HEK293 (cell line): ENCODE data around the gene FRYL.

Source experiments
- CTCF ChIA-PET: fragments of 350-600 bp; formaldehyde crosslinking; extraction: SDS; loops from one replicate; lab custom pipeline; 2021; ENCODE audit warnings: antibody characterized with exemption; lab: Yijun Ruan, JAX
- POLR2A ChIA-PET: fragments of 300-600 bp; formaldehyde crosslinking; extraction: SDS; loops from one replicate; lab custom pipeline; 2020; ENCODE audit warnings: antibody characterized with exemption, inconsistent platforms; lab: Yijun Ruan, JAX
- H3K27ac ChIP-seq: fragments of 200-500 bp; sonication (Bioruptor generic); 2 replicates; pipeline ENCODE4 v1.5.1; 2014; ENCODE audit warnings: low read depth, low read length, control low read depth, inconsistent platforms; ENCODE audit errors: extremely low read depth
- H3K36me3 ChIP-seq, 2 experiments: fragments of 200-500 bp in 1 of 2; sonication (Bioruptor generic) in 1 of 2; 1 replicate in 1 of 2; 2 replicates in 1 of 2; pipeline ENCODE4 v1.5.1; 2014 to 2017; ENCODE audit warnings: inconsistent platforms in 2 of 2, low read length in 2 of 2; ENCODE audit not compliant: control insufficient read depth in 2 of 2, insufficient read depth in 1 of 2
- H3K4me1 ChIP-seq: fragments of 200-500 bp; sonication (Bioruptor generic); 2 replicates; pipeline ENCODE4 v1.5.1; 2014; ENCODE audit warnings: mild to moderate bottlenecking, low read length, inconsistent platforms; ENCODE audit not compliant: control insufficient read depth, insufficient read depth
- H3K4me3 ChIP-seq: 2 replicates; pipeline ENCODE4 v1.5.1; 2011; ENCODE audit warnings: low read depth, mild to moderate bottlenecking, control low read depth, low read length, moderate library complexity
- H3K9me3 ChIP-seq: fragments of 200-500 bp; sonication (Bioruptor generic); 2 replicates; pipeline ENCODE4 v1.5.1; 2014; ENCODE audit warnings: low read depth, low read length, inconsistent platforms; ENCODE audit not compliant: control insufficient read depth, insufficient read depth
- ATF2 ChIP-seq: fragments of 450-650 bp; formaldehyde crosslinking; IDR thresholded peaks from 2 replicates; pipeline ENCODE4 v1.5.1; 2016; ENCODE audit warnings: missing biosample characterization, missing genetic modification characterization, low read depth
- ELK4 ChIP-seq: IDR thresholded peaks from 2 replicates; pipeline ENCODE4 v1.6.1; 2011; ENCODE audit warnings: mild to moderate bottlenecking, low read depth, low read length, borderline replicate concordance
- HOXA7 ChIP-seq: sonication (generic); formaldehyde crosslinking; IDR thresholded peaks from 2 replicates; pipeline ENCODE4 v1.8.1; 2022; ENCODE audit warnings: missing genetic modification reagents, borderline replicate concordance
- MEIS1 ChIP-seq: sonication (generic); formaldehyde crosslinking; IDR thresholded peaks from 2 replicates; pipeline ENCODE4 v1.8.1; 2022; ENCODE audit warnings: missing genetic modification reagents, mild to moderate bottlenecking, borderline replicate concordance
- OSR2 ChIP-seq: fragments of 450-650 bp; formaldehyde crosslinking; IDR thresholded peaks from 2 replicates; pipeline ENCODE4 v1.5.1; 2016; ENCODE audit warnings: missing biosample characterization, missing genetic modification characterization
- PBX3 ChIP-seq: sonication (generic); formaldehyde crosslinking; IDR thresholded peaks from 2 replicates; pipeline ENCODE4 v1.8.1; 2022; ENCODE audit warnings: mild to moderate bottlenecking, moderate library complexity, missing genetic modification reagents
- RBAK ChIP-seq: fragments of 450-650 bp; formaldehyde crosslinking; IDR thresholded peaks from 2 replicates; pipeline ENCODE4 v1.5.1; 2016; ENCODE audit warnings: missing biosample characterization, missing genetic modification characterization
- SCRT2 ChIP-seq: fragments of 450-650 bp; formaldehyde crosslinking; IDR thresholded peaks from 2 replicates; pipeline ENCODE4 v1.5.1; 2016; ENCODE audit warnings: missing biosample characterization, missing genetic modification characterization
- SP3 ChIP-seq: fragments of 450-650 bp; formaldehyde crosslinking; IDR thresholded peaks from 2 replicates; pipeline ENCODE4 v1.5.1; 2016; ENCODE audit warnings: missing biosample characterization, missing genetic modification characterization
- WT1 ChIP-seq: fragments of 450-650 bp; formaldehyde crosslinking; IDR thresholded peaks from 2 replicates; pipeline ENCODE4 v1.5.1; 2016; ENCODE audit warnings: missing biosample characterization, missing genetic modification characterization
- ZBTB8A ChIP-seq: fragments of 450-650 bp; formaldehyde crosslinking; IDR thresholded peaks from 2 replicates; pipeline ENCODE4 v1.5.1; 2016; ENCODE audit warnings: missing biosample characterization, missing genetic modification characterization
- ZNF112 ChIP-seq: fragments of 450-650 bp; formaldehyde crosslinking; IDR thresholded peaks from 2 replicates; pipeline ENCODE4 v1.5.0; 2017; ENCODE audit warnings: missing biosample characterization, missing genetic modification characterization
- ZNF114 ChIP-seq: fragments of 450-650 bp; formaldehyde crosslinking; IDR thresholded peaks from 2 replicates; pipeline ENCODE4 v1.5.0; 2017; ENCODE audit warnings: missing biosample characterization, missing genetic modification characterization
- ZNF132 ChIP-seq: fragments of 450-650 bp; formaldehyde crosslinking; IDR thresholded peaks from 2 replicates; pipeline ENCODE4 v1.5.1; 2017; ENCODE audit warnings: missing biosample characterization, missing genetic modification characterization, borderline replicate concordance
- ZNF211 ChIP-seq: fragments of 450-650 bp; formaldehyde crosslinking; IDR thresholded peaks from 2 replicates; pipeline ENCODE4 v1.5.1; 2016; ENCODE audit warnings: low read depth, missing biosample characterization, missing genetic modification characterization
- ZNF221 ChIP-seq: fragments of 450-650 bp; formaldehyde crosslinking; IDR thresholded peaks from 2 replicates; pipeline ENCODE4 v1.5.1; 2017; ENCODE audit warnings: missing biosample characterization, missing genetic modification characterization, borderline replicate concordance
- ZNF23 ChIP-seq: fragments of 450-650 bp; formaldehyde crosslinking; IDR thresholded peaks from 2 replicates; pipeline ENCODE4 v1.5.1; 2016; ENCODE audit warnings: missing biosample characterization, missing genetic modification characterization, borderline replicate concordance
- ZNF391 ChIP-seq: fragments of 450-650 bp; formaldehyde crosslinking; IDR thresholded peaks from 2 replicates; pipeline ENCODE4 v1.5.1; 2016; ENCODE audit warnings: low read depth, missing biosample characterization, missing genetic modification characterization, borderline replicate concordance
- ZNF48 ChIP-seq: fragments of 450-650 bp; formaldehyde crosslinking; IDR thresholded peaks from 2 replicates; pipeline ENCODE4 v1.5.1; 2016; ENCODE audit warnings: missing biosample characterization, missing genetic modification characterization
- ZNF664 ChIP-seq: fragments of 450-650 bp; formaldehyde crosslinking; IDR thresholded peaks from 2 replicates; pipeline ENCODE4 v1.5.1; 2016; ENCODE audit warnings: missing biosample characterization, missing genetic modification characterization
- ZNF704 ChIP-seq: fragments of 450-650 bp; formaldehyde crosslinking; IDR thresholded peaks from 2 replicates; pipeline ENCODE4 v1.5.1; 2016; ENCODE audit warnings: missing biosample characterization, missing genetic modification characterization
- ZNF747 ChIP-seq: fragments of 450-650 bp; formaldehyde crosslinking; IDR thresholded peaks from 2 replicates; pipeline ENCODE4 v1.5.1; 2016; ENCODE audit warnings: missing biosample characterization, missing genetic modification characterization
- ZNF776 ChIP-seq: fragments of 450-650 bp; formaldehyde crosslinking; IDR thresholded peaks from 2 replicates; pipeline ENCODE4 v1.5.0; 2017; ENCODE audit warnings: missing biosample characterization, missing genetic modification characterization, borderline replicate concordance
- ZNF837 ChIP-seq: fragments of 450-650 bp; formaldehyde crosslinking; IDR thresholded peaks from 2 replicates; pipeline ENCODE4 v1.5.1; 2016; ENCODE audit warnings: missing biosample characterization, missing genetic modification characterization

The FRYL gene

DNA sequence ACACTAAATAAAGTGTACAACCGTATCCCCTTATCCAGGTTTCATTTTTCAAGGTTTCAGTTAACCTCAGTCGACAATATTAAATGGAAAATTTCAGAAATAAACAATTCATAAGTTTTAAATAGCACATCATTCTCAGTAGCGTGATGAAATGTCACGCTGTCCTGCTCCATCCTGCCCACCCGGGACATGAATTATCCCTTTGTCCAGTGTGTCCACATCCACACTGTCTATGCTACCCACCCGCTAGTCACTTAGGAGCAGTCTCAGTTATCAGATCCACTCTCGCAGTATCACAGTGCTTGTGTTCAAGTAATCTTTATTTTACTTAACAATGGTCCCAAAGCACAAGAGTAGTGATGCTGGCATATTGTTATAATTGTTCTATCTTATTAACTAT is 54.7 kb downstream of the FRYL start (continued):
- TF ChIP-seq OSR2 (tag by site-specific recombination) (no peak), ZNF837 (tag by site-specific recombination) (no peak), ZNF747 (no peak), ZBTB8A (tag by site-specific recombination) (no peak), ZNF48 (tag by site-specific recombination) (no peak), ZNF211 (tag by site-specific recombination) (no peak)

- Histone ChIP-seq H3K4me1 (peaks cover 3% of the 10 kb centered on the region; the same call in 1 of the 2 replicates), H3K27ac (no peak overlapping the region), H3K9me3 (no peaks in the 10 kb centered on the region), H3K4me3 (no peak overlapping the region), H3K36me3 (no peaks in the 10 kb centered on the region)
- ChIA-PET POLR2A (no interaction called here), CTCF (no interaction called here)
- TF ChIP-seq SP3 (no peak), ATF2 (tag by site-specific recombination) (no peak), ZNF664 (tag by site-specific recombination) (no peak), HOXA7 (CRISPR knock-in tag) (no peak), ZNF704 (no peak), ZNF132 (tag by site-specific recombination) (no peak), WT1 (tag by site-specific recombination) (no peak), ZNF391 (tag by site-specific recombination) (no peak), SCRT2 (no peak), PBX3 (CRISPR knock-in tag) (no peak), ZNF221 (tag by site-specific recombination) (no peak), ZNF776 (tag by site-specific recombination) (no peak), ELK4 (no peak), ZNF112 (no peak), ZNF23 (tag by site-specific recombination) (no peak), ZNF114 (tag by site-specific recombination) (no peak), RBAK (no peak), MEIS1 (no peak)
These were observed 57.3 kb downstream of the FRYL start for GRCh38 chr4:48722509-48723446.
